Hepatocyte (in vitro differentiated cells): ENCODE data around the gene VGLL2. TPM values are rescaled to one million over a fixed set of nuclear protein-coding genes. Genes with fewer than 3 reads are reported as not detected.

ENCODE experiments used
- DNase-seq: peaks from one replicate; pipeline ENCODE4 v3.0.0-alpha.2; 2016; ENCODE audit warnings: low spot score
- H2AFZ ChIP-seq: fragments of 200-600 bp; sonication (generic); 2 replicates; pipeline ENCODE4 v1.6.0; 2016; ENCODE audit warnings: antibody characterized with exemption, mild to moderate bottlenecking
- H3K27ac ChIP-seq: fragments of 200-600 bp; sonication (generic); 2 replicates; pipeline ENCODE4 v1.5.1; 2016; ENCODE audit warnings: mild to moderate bottlenecking
- H3K27me3 ChIP-seq: fragments of 200-600 bp; sonication (generic); 2 replicates; pipeline ENCODE4 v1.6.1; 2016
- H3K36me3 ChIP-seq: fragments of 200-600 bp; sonication (generic); replicated peaks from 2 replicates; pipeline ENCODE4 v1.5.1; 2016; ENCODE audit warnings: low read depth; ENCODE audit not compliant: insufficient read depth
- H3K4me1 ChIP-seq: fragments of 200-600 bp; sonication (generic); 2 replicates; pipeline ENCODE4 v1.5.1; 2016; ENCODE audit warnings: mild to moderate bottlenecking, moderate library complexity; ENCODE audit not compliant: insufficient read depth
- H3K4me2 ChIP-seq: fragments of 200-600 bp; sonication (generic); 2 replicates; pipeline ENCODE4 v1.6.0; 2016
- H3K4me3 ChIP-seq: fragments of 200-600 bp; sonication (generic); 2 replicates; pipeline ENCODE4 v1.5.1; 2016; ENCODE audit warnings: mild to moderate bottlenecking
- H3K79me2 ChIP-seq: fragments of 200-600 bp; sonication (generic); 2 replicates; pipeline ENCODE4 v1.6.0; 2017; ENCODE audit warnings: mild to moderate bottlenecking
- H3K9me2 ChIP-seq: fragments of 200-600 bp; sonication (generic); replicated peaks from 2 replicates; pipeline ENCODE4 v1.6.0; 2017; ENCODE audit warnings: mild to moderate bottlenecking; ENCODE audit not compliant: insufficient read depth
- H3K9me3 ChIP-seq: fragments of 200-600 bp; sonication (generic); 2 replicates; pipeline ENCODE4 v1.5.1; 2016; ENCODE audit warnings: low read depth, mild to moderate bottlenecking
- H4K20me1 ChIP-seq: fragments of 200-600 bp; sonication (generic); 2 replicates; pipeline ENCODE4 v1.6.0; 2016; ENCODE audit warnings: mild to moderate bottlenecking; ENCODE audit not compliant: insufficient read depth, poor library complexity, severe bottlenecking
- CTCF ChIP-seq: fragments of 200-600 bp; sonication (generic); IDR thresholded peaks from 2 replicates; pipeline ENCODE4 v1.5.1; 2016; ENCODE audit warnings: antibody characterized with exemption, mild to moderate bottlenecking; ENCODE audit not compliant: poor library complexity
- EZH2 ChIP-seq: fragments of 200-600 bp; sonication (generic); IDR thresholded peaks from 2 replicates; pipeline ENCODE4 v1.6.1; 2016; ENCODE audit warnings: antibody characterized with exemption, mild to moderate bottlenecking, borderline replicate concordance
- EZH2phosphoT487 ChIP-seq: fragments of 200-600 bp; sonication (generic); IDR thresholded peaks from one replicate; pipeline ENCODE4 v1.6.1; 2018; ENCODE audit warnings: antibody characterized with exemption, mild to moderate bottlenecking, low read depth, moderate library complexity; ENCODE audit not compliant: unreplicated experiment, severe bottlenecking
- WGBS: methylation state at CpG from one replicate; pipeline ENCODE4 v1.1.6; 2016; ENCODE audit warnings: low lambda C conversion rate; ENCODE audit errors: missing lambda C conversion rate; 5-methylcytosine and 5-hydroxymethylcytosine counted together
- polyA plus RNA-seq: library from polyadenylated mRNA; unstranded; fragments of >200 nt; fragmentation: Nextera tagmentation; extraction: Ambion mirVana; gene quantifications from 2 replicates; pipeline ENCODE4 v1.2.1, GENCODE V29; 2016
- total RNA-seq: library from RNA; depleted of rRNA; stranded (reverse); fragments of >200 nt; gene quantifications from 2 replicates; pipeline ENCODE4 v1.2.3, GENCODE V29; 2014

Gene VGLL2
- total and polyA plus RNA-seq, 2 experiments from 2014 or later = not detected

DNA sequence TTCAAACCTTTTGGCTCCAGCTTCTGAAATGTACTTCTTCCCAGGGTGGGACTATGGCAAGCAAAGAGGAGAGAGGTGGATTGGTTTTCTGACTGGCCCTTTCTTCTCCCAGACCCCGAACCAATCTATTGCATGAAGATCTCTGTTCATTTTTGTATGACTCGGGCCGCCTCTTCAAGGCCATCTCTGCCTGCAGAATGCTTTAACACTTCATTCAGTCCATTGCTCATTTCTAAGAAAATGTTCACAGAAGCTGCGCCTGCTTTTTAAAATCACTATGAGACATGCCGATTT is 1.6 kb downstream of the VGLL2 start:
- H3K4me2 ChIP-seq = no peak overlapping the region
- H3K36me3 ChIP-seq = no peaks in the 10 kb centered on the region
- H3K79me2 ChIP-seq = no peaks in the 10 kb centered on the region
- H3K4me3 ChIP-seq = no peak overlapping the region
- H3K27ac ChIP-seq = no peak overlapping the region
- H4K20me1 ChIP-seq = no peaks in the 10 kb centered on the region
- TF ChIP-seq CTCF (no peak), EZH2 (no peak), EZH2phosphoT487 (no peak)
- WGBS = 81% methylated on average over 5 of the region's 5 CpGs
- no peaks in the 10 kb centered on the region for H3K9me2 ChIP-seq
- no peak for DNase-seq
- H3K9me3 ChIP-seq = no peaks in the 10 kb centered on the region
- peaks cover 94% of the 10 kb centered on the region for H3K27me3 ChIP-seq
- H2AFZ ChIP-seq = no peak overlapping the region
- peaks cover 17% of the 10 kb centered on the region for H3K4me1 ChIP-seq

- TF ChIP-seq EZH2 = no peak
- no peak for TF ChIP-seq EZH2phosphoT487
- TF ChIP-seq CTCF = peak; percentile 2
- Histone ChIP-seq H3K4me1 (peaks cover 17% of the 10 kb centered on the region), H4K20me1 (no peaks in the 10 kb centered on the region), H3K4me3 (no peak overlapping the region), H3K36me3 (no peaks in the 10 kb centered on the region), H2AFZ (no peak overlapping the region), H3K27me3 (peaks cover 94% of the 10 kb centered on the region), H3K4me2 (no peak overlapping the region), H3K79me2 (no peaks in the 10 kb centered on the region), H3K9me3 (no peaks in the 10 kb centered on the region), H3K9me2 (no peaks in the 10 kb centered on the region), H3K27ac (no peak overlapping the region)
- 16% methylated on average over 11 of the region's 11 CpGs for WGBS
- no peak for DNase-seq
Observed at GRCh38 chr6:117267766-117268534, 2.6 kb downstream of the VGLL2 start.

DNA sequence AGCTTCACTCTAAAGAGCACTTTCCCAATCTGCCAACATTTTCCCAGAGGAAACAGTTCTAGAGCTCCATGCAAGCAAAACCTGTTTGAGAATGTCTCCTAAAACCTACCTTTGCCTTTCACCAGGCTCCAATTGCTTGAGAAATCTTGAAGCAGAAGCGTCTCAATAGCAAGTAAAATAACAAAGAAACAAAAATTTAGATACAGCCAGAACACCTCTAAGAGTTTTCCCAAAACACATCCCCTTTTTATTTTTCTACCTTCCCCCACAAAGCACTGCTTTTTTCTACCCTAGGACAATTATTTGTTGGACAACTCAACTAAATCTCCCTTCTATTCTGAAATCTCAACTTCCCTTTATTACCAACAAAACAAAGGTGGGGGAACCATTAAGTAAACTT is 3.6 kb downstream of the VGLL2 start:
- Histone ChIP-seq H3K27ac (no peak overlapping the region), H3K4me1 (peaks cover 17% of the 10 kb centered on the region), H3K79me2 (no peaks in the 10 kb centered on the region), H3K4me2 (no peak overlapping the region), H3K36me3 (no peaks in the 10 kb centered on the region), H3K4me3 (no peak overlapping the region), H3K27me3 (peaks cover 94% of the 10 kb centered on the region), H2AFZ (no peak overlapping the region), H3K9me3 (no peaks in the 10 kb centered on the region), H4K20me1 (no peaks in the 10 kb centered on the region), H3K9me2 (no peaks in the 10 kb centered on the region)
- no peak for DNase-seq
- TF ChIP-seq EZH2 (no peak), EZH2phosphoT487 (no peak), CTCF (no peak)
- 44% methylated on average over 1 of the region's 1 CpG for WGBS

DNA sequence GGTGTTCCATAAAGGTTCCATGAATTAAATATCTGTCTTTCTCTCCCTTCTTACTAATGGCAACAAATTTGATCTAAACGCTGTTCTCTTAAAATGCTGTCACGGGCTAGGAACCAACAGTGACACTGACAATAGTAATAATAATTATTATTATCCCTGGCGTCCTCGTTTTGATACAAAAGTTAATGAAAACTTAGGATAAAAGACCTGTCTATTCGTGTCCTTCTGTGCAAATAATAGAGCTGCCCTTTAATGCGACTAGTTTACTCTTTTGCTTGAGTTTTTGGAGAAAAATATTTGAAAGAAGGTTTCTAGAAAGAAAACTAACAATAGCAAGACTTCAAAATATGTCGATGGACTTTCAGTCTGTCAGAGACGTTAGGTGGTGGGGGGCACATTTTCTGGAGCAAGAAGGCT is 4.3 kb downstream of the VGLL2 start:
- Histone ChIP-seq H3K9me2 (no peaks in the 10 kb centered on the region), H3K27ac (no peak overlapping the region), H3K4me3 (peak overlapping the region; percentile 24), H3K36me3 (no peaks in the 10 kb centered on the region), H3K4me1 (peaks cover 16% of the 10 kb centered on the region), H4K20me1 (no peaks in the 10 kb centered on the region), H2AFZ (no peak overlapping the region), H3K27me3 (peaks cover 94% of the 10 kb centered on the region), H3K79me2 (no peaks in the 10 kb centered on the region), H3K4me2 (peak overlapping the region; percentile 93), H3K9me3 (no peaks in the 10 kb centered on the region)
- 24% methylated on average over 8 of the region's 8 CpGs for WGBS
- TF ChIP-seq CTCF (no peak), EZH2phosphoT487 (peak; percentile 61), EZH2 (peak; percentile 73)
- no peak for DNase-seq
